HEK293 (cell line): ENCODE results near the gene ZSCAN22.

Source experiments
- GLIS1 ChIP-seq: fragments of 450-650 bp; formaldehyde crosslinking; IDR thresholded peaks from 2 replicates; pipeline ENCODE4 v1.5.1; 2016; ENCODE audit warnings: missing biosample characterization, missing genetic modification characterization
- HOXC10 ChIP-seq: sonication (generic); formaldehyde crosslinking; IDR thresholded peaks from 2 replicates; pipeline ENCODE4 v1.8.1; 2023; ENCODE audit warnings: mild to moderate bottlenecking, missing genetic modification reagents
- KLF16 ChIP-seq: fragments of 450-650 bp; formaldehyde crosslinking; IDR thresholded peaks from 2 replicates; pipeline ENCODE4 v1.5.1; 2017; ENCODE audit warnings: missing biosample characterization, missing genetic modification characterization
- MYNN ChIP-seq: fragments of 450-650 bp; formaldehyde crosslinking; IDR thresholded peaks from 2 replicates; pipeline ENCODE4 v1.5.1; 2016; ENCODE audit warnings: missing biosample characterization, missing genetic modification characterization, borderline replicate concordance
- OVOL3 ChIP-seq: fragments of 450-650 bp; formaldehyde crosslinking; IDR thresholded peaks from 2 replicates; pipeline ENCODE4 v1.5.1; 2016; ENCODE audit warnings: missing biosample characterization, missing genetic modification characterization
- PBX3 ChIP-seq: sonication (generic); formaldehyde crosslinking; IDR thresholded peaks from 2 replicates; pipeline ENCODE4 v1.8.1; 2022; ENCODE audit warnings: mild to moderate bottlenecking, moderate library complexity, missing genetic modification reagents
- TRIM28 ChIP-seq: IDR thresholded peaks from 2 replicates; pipeline ENCODE4 v1.6.1; 2011; ENCODE audit warnings: low read length, control low read depth, borderline replicate concordance
- ZBTB1 ChIP-seq: fragments of 450-650 bp; formaldehyde crosslinking; IDR thresholded peaks from 2 replicates; pipeline ENCODE4 v1.5.1; 2016; ENCODE audit warnings: missing biosample characterization, missing genetic modification characterization
- ZBTB11 ChIP-seq: fragments of 450-650 bp; formaldehyde crosslinking; conservative IDR thresholded peaks from 2 replicates; pipeline ENCODE4 v1.5.1; 2016; ENCODE audit warnings: low read depth, missing biosample characterization, missing genetic modification characterization
- ZBTB17 ChIP-seq: fragments of 450-650 bp; formaldehyde crosslinking; IDR thresholded peaks from 2 replicates; pipeline ENCODE4 v1.5.1; 2016; ENCODE audit warnings: missing biosample characterization, missing genetic modification characterization
- ZBTB6 ChIP-seq: fragments of 450-650 bp; formaldehyde crosslinking; IDR thresholded peaks from 2 replicates; pipeline ENCODE4 v1.5.1; 2017; ENCODE audit warnings: missing biosample characterization, missing genetic modification characterization
- ZBTB7A ChIP-seq: fragments of 450-650 bp; formaldehyde crosslinking; IDR thresholded peaks from 2 replicates; pipeline ENCODE4 v1.5.1; 2016; ENCODE audit warnings: low read depth, missing biosample characterization, missing genetic modification characterization
- ZFHX2 ChIP-seq: fragments of 450-650 bp; formaldehyde crosslinking; conservative IDR thresholded peaks from 2 replicates; pipeline ENCODE4 v1.5.1; 2016; ENCODE audit warnings: missing biosample characterization, missing genetic modification characterization
- ZNF112 ChIP-seq: fragments of 450-650 bp; formaldehyde crosslinking; IDR thresholded peaks from 2 replicates; pipeline ENCODE4 v1.5.0; 2017; ENCODE audit warnings: missing biosample characterization, missing genetic modification characterization
- ZNF133 ChIP-seq: fragments of 450-650 bp; formaldehyde crosslinking; IDR thresholded peaks from 2 replicates; pipeline ENCODE4 v1.5.1; 2016; ENCODE audit warnings: missing biosample characterization, missing genetic modification characterization
- ZNF2 ChIP-seq: fragments of 450-650 bp; formaldehyde crosslinking; IDR thresholded peaks from 2 replicates; pipeline ENCODE4 v1.5.1; 2016; ENCODE audit warnings: missing biosample characterization, missing genetic modification characterization
- ZNF24 ChIP-seq: fragments of 450-650 bp; formaldehyde crosslinking; IDR thresholded peaks from 2 replicates; pipeline ENCODE4 v1.5.1; 2016; ENCODE audit warnings: missing biosample characterization, missing genetic modification characterization
- ZNF350 ChIP-seq: fragments of 450-650 bp; formaldehyde crosslinking; IDR thresholded peaks from 2 replicates; pipeline ENCODE4 v1.5.0; 2017; ENCODE audit warnings: missing biosample characterization, mild to moderate bottlenecking, missing genetic modification characterization
- ZNF501 ChIP-seq: fragments of 450-650 bp; formaldehyde crosslinking; IDR thresholded peaks from 2 replicates; pipeline ENCODE4 v1.5.1; 2016; ENCODE audit warnings: missing biosample characterization, missing genetic modification characterization
- ZNF518A ChIP-seq: fragments of 450-650 bp; formaldehyde crosslinking; conservative IDR thresholded peaks from 2 replicates; pipeline ENCODE4 v1.5.1; 2016; ENCODE audit warnings: low read depth, missing biosample characterization, missing genetic modification characterization
- ZNF561 ChIP-seq: fragments of 450-650 bp; IDR thresholded peaks from 2 replicates; pipeline ENCODE4 v1.5.1; 2018; ENCODE audit warnings: missing biosample characterization, missing genetic modification characterization, borderline replicate concordance
- ZNF580 ChIP-seq: fragments of 450-650 bp; formaldehyde crosslinking; IDR thresholded peaks from 2 replicates; pipeline ENCODE4 v1.5.1; 2016; ENCODE audit warnings: missing biosample characterization, missing genetic modification characterization
- ZNF629 ChIP-seq: fragments of 450-650 bp; formaldehyde crosslinking; IDR thresholded peaks from 2 replicates; pipeline ENCODE4 v1.5.1; 2017; ENCODE audit warnings: missing biosample characterization, missing genetic modification characterization
- ZNF658 ChIP-seq: fragments of 450-650 bp; formaldehyde crosslinking; IDR thresholded peaks from 2 replicates; pipeline ENCODE4; 2016; ENCODE audit warnings: missing biosample characterization, missing genetic modification characterization
- ZNF707 ChIP-seq: fragments of 450-650 bp; formaldehyde crosslinking; IDR thresholded peaks from 2 replicates; pipeline ENCODE4 v1.5.1; 2016; ENCODE audit warnings: missing biosample characterization, missing genetic modification characterization
- ZNF837 ChIP-seq: fragments of 450-650 bp; formaldehyde crosslinking; IDR thresholded peaks from 2 replicates; pipeline ENCODE4 v1.5.1; 2016; ENCODE audit warnings: missing biosample characterization, missing genetic modification characterization

The ZSCAN22 gene

GRCh38 chr19:58305065-58305931 lies 21.5 kb upstream of the ZSCAN22 start, which contains the start of gene ERVK3-1 (continued):
- TF ChIP-seq ZNF518A (peak; percentile 76), ZBTB11 (tag by site-specific recombination) (peak; percentile 98), ZFHX2 (tag by site-specific recombination) (peak; percentile 84), ZNF707 (tag by site-specific recombination) (no peak), ZNF24 (tag by site-specific recombination) (peak; percentile 59; the same call in 1 of the 2 replicates), GLIS1 (peak; percentile 51), ZNF350 (tag by site-specific recombination) (no peak), ZNF837 (tag by site-specific recombination) (no peak), ZBTB17 (tag by site-specific recombination) (peak; percentile 94), ZNF658 (no peak), ZBTB7A (tag by site-specific recombination) (peak; percentile 83; the same call in 1 of the 2 replicates), TRIM28 (peak; percentile 83), ZNF561 (tag by site-specific recombination) (no peak; the same call in 1 of the 2 replicates), PBX3 (CRISPR knock-in tag) (peak; percentile 87), ZNF501 (tag by site-specific recombination) (peak; percentile 95), ZNF580 (peak; percentile 89), ZBTB6 (peak; percentile 6; the same call in 1 of the 2 replicates), ZNF112 (no peak), ZNF133 (peak; percentile 64; the same call in 1 of the 2 replicates), HOXC10 (CRISPR knock-in tag) (peak; percentile 96; the same call in 1 of the 2 replicates), ZNF629 (tag by site-specific recombination) (peak; percentile 94), ZBTB1 (no peak), OVOL3 (tag by site-specific recombination) (peak; percentile 63; the same call in 1 of the 2 replicates), KLF16 (tag by site-specific recombination) (peak; percentile 89), MYNN (tag by site-specific recombination) (no peak), ZNF2 (tag by site-specific recombination) (peak; percentile 96)
